ENCODE measurements around the gene CCL21. TPM values are rescaled to one million over a fixed set of nuclear protein-coding genes. Genes with fewer than 3 reads are reported as not detected.
"Not testable (repeated sequence)": the region's sequence is repeated elsewhere in the genome, so short reads cannot be mapped to it uniquely, and the experiment has no call there.

CCL21 gene
- total and polyA plus RNA-seq, 2 of the 13 experiments (the other 11 are each of a cell fraction or from before 2014, with no cell fraction given): not detected

- CTCF ChIA-PET (ENCODE audit: low intra/inter-chr PET ratio, low total read pairs): no interaction called here
Observed at GRCh38 chr9:34723141-34723540, 13.2 kb upstream of the CCL21 start.

GRCh38 chr9:34719769-34720025 lies 9.8 kb upstream of the CCL21 start:
- POLR2A ChIA-PET; H3K4me1 ChIP-seq (ENCODE audit: insufficient read depth, low read length); in situ Hi-C loops (cut with HindIII; ENCODE audit: extremely low pct_ligation_motif_present, low pct_unique_long_range_greater_than_20kb); H4K20me1 ChIP-seq (ENCODE audit: insufficient read depth, low read length); H3K36me3 ChIP-seq (replicated peaks in 1 of 2; ENCODE audit: control insufficient read depth in 1 of 2, insufficient read depth in 2 of 2, low read length in 2 of 2); H3K4me3 ChIP-seq (replicated peaks in 1 of 3; ENCODE audit: insufficient read depth in 1 of 3, low read depth in 2 of 3, low read length in 3 of 3); DNase-seq (ENCODE audit: low spot score); H3K9me3 ChIP-seq (ENCODE audit: low read length); H3K9ac ChIP-seq (ENCODE audit: insufficient read depth, low read depth, low read length); CTCF ChIA-PET (ENCODE audit: low intra/inter-chr PET ratio, low total read pairs); H2AFZ ChIP-seq (ENCODE audit: low read length); H3K27me3 ChIP-seq (ENCODE audit: control insufficient read depth in 1 of 2, insufficient read depth in 2 of 2, low read length in 2 of 2); H3K4me2 ChIP-seq (ENCODE audit: low read depth, low read length); BruUV-seq (replicated peaks); ATAC-seq; H3K27ac ChIP-seq (ENCODE audit: extremely low read length, insufficient read depth, low read length); H3K79me2 ChIP-seq (ENCODE audit: insufficient read depth, low read length); FAIRE-seq: not testable (repeated sequence)
- intact Hi-C loops (cut with micrococcal nuclease; ENCODE audit: unreplicated experiment): loop anchor here (2.0 kb wide), 1 partner anchor 75 kb away; no protein-coding TSS in a partner anchor

More at GRCh38 chr9:34723141-34723540, 13.2 kb upstream of the CCL21 start:
- BruUV-seq (replicated peaks): no TSS peak
- 13% methylated on average over 7 of the region's 11 CpGs for WGBS (ENCODE audit: low lambda C conversion rate)
- H3K4me2 ChIP-seq (ENCODE audit: low read depth, low read length): no peak overlapping the region
- POLR2A ChIA-PET: no interaction called here
- H3K79me2 ChIP-seq (ENCODE audit: insufficient read depth, low read length): no peaks in the 10 kb centered on the region
- no peak overlapping the region for H3K27ac ChIP-seq (ENCODE audit: extremely low read length, insufficient read depth, low read length)
- no peaks in the 10 kb centered on the region for H3K9me3 ChIP-seq (ENCODE audit: low read length)
- ATAC-seq (no peak), FAIRE-seq (no peak), DNase-seq (ENCODE audit: low spot score) (no peak)
- H3K36me3 ChIP-seq (replicated peaks in 1 of 2; ENCODE audit: control insufficient read depth in 1 of 2, insufficient read depth in 2 of 2, low read length in 2 of 2): no peaks in the 10 kb centered on the region
- intact Hi-C loops (cut with micrococcal nuclease; ENCODE audit: unreplicated experiment) (no loop called here), in situ Hi-C loops (cut with HindIII; ENCODE audit: extremely low pct_ligation_motif_present, low pct_unique_long_range_greater_than_20kb) (no loop called here)
- TF ChIP-seq KLF13 (CRISPR knock-in tag; IDR thresholded peaks at IDR 0.05): no peak
- TF ChIP-seq KAT7 (CRISPR knock-in tag; IDR thresholded peaks at IDR 0.05; ENCODE audit: borderline replicate concordance): no peak
- TF ChIP-seq ZBTB8A (CRISPR knock-in tag; IDR thresholded peaks at IDR 0.05; ENCODE audit: borderline replicate concordance, low read depth): no peak
- TF ChIP-seq MXD1 (CRISPR knock-in tag; IDR thresholded peaks at IDR 0.05): no peak
- TF ChIP-seq EEA1 (CRISPR knock-in tag; IDR thresholded peaks at IDR 0.05; ENCODE audit: borderline replicate concordance): no peak
- TF ChIP-seq PBX3 (CRISPR knock-in tag; IDR thresholded peaks at IDR 0.05; ENCODE audit: borderline replicate concordance): no peak
- no peak for TF ChIP-seq ZNF232 (CRISPR knock-in tag; IDR thresholded peaks at IDR 0.05; ENCODE audit: borderline replicate concordance)
- no peak for TF ChIP-seq HNRNPK (IDR thresholded peaks at IDR 0.05; ENCODE audit: low read depth, low read length, poor library complexity, severe bottlenecking)
- TF ChIP-seq DBP (CRISPR knock-in tag; IDR thresholded peaks at IDR 0.05; ENCODE audit: not compliant biosample characterization): no peak
- no peak for TF ChIP-seq ZNF205 (CRISPR knock-in tag; IDR thresholded peaks at IDR 0.05)
- TF ChIP-seq ZKSCAN5 (CRISPR knock-in tag; IDR thresholded peaks at IDR 0.05): no peak
- no peak for TF ChIP-seq SETDB1 (CRISPR knock-in tag; IDR thresholded peaks at IDR 0.05; ENCODE audit: borderline replicate concordance)
- no peak for TF ChIP-seq KAT2B (IDR thresholded peaks at IDR 0.05; ENCODE audit: borderline replicate concordance, low read depth, low read length)
- no peak for TF ChIP-seq ZSCAN25 (CRISPR knock-in tag; IDR thresholded peaks at IDR 0.05)
- no peak for TF ChIP-seq THRA (CRISPR knock-in tag; IDR thresholded peaks at IDR 0.05; ENCODE audit: borderline replicate concordance)
- no peak for TF ChIP-seq YEATS2 (CRISPR knock-in tag; IDR thresholded peaks at IDR 0.05; ENCODE audit: borderline replicate concordance)
- peaks cover 2% of the 10 kb centered on the region; the same call in 1 of the 2 replicates for H3K4me1 ChIP-seq (ENCODE audit: insufficient read depth, low read length)
- H3K9ac ChIP-seq (ENCODE audit: insufficient read depth, low read depth, low read length): no peak overlapping the region
- H3K4me3 ChIP-seq (replicated peaks in 1 of 3; ENCODE audit: insufficient read depth in 1 of 3, low read depth in 2 of 3, low read length in 3 of 3): no peak overlapping the region
- H3K27me3 ChIP-seq (ENCODE audit: control insufficient read depth in 1 of 2, insufficient read depth in 2 of 2, low read length in 2 of 2): peaks cover 0 to 11% of the 10 kb centered on the region in 2 experiments; a peak in 1 of 5 replicates
- H2AFZ ChIP-seq (ENCODE audit: low read length): no peak overlapping the region
- H4K20me1 ChIP-seq (ENCODE audit: insufficient read depth, low read length): no peaks in the 10 kb centered on the region
